GM19043 (cell line): Measurements from ENCODE around the gene OAS3.

Source experiments
- ATAC-seq: cut with Tn5 transposase; IDR thresholded peaks from one replicate; pipeline ENCODE4 v1.9.1; 2021; ENCODE audit warnings: low read depth; ENCODE audit not compliant: unreplicated experiment

The OAS3 gene

DNA sequence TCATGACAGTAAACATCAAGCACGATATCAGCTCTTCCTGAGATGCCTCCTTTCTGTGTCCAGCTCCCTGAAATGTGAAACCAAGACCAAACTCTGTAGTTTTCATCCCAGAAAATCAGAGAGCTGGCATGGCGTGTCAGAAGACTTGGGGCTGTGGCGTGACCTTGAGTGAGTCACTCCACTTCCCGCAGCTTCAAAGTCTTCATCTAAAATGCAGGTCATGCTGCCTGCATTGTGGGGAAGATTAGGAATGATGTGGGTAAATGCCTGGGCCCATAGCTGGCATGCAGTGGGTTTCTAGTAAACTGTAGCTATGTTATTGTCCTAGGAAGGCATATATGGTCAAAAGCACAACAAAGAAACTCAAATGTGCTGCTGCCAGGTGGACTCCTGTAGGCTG lies 68.9 kb downstream of the OAS3 start:
- no peak for ATAC-seq

DNA sequence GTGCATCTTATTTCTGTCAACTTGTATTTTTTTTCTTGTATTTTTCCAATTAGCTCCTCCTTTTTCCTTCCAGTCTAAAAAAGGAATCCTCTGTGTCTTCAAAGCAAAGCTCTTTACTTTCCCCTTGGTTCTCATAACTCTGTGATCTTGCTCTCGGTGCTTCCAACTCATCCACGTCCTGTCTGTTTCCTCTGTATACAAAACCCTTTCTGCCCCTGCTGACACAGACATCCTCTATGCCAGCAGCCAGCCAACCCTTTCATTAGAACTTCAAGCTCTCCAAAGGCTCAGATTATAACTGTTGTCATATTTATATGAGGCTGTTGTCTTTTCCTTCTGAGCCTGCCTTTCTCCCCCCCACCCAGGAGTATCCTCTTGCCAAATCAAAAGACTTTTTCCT lies 72.4 kb downstream of the OAS3 start:
- ATAC-seq: no peak

DNA sequence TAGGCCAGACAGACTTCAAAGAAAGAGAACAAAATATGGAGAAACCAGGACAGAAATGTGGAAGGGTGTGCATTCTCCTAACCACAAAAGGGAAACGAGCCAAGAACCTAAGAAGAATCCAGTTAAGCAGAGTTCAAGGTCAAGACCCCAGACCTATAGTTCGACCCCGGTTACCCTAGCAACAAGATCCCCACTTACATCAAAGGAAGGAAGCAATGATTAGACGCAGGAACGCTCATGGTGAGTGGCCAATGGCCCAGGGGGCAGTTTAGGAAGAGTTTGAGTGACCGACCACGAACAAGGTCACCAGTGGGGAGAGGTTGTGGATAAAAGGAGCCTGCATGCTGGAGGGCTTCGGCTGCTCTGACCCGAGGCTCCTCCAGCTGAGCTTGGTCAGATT lies 76.3 kb downstream of the OAS3 start:
- no peak for ATAC-seq

DNA sequence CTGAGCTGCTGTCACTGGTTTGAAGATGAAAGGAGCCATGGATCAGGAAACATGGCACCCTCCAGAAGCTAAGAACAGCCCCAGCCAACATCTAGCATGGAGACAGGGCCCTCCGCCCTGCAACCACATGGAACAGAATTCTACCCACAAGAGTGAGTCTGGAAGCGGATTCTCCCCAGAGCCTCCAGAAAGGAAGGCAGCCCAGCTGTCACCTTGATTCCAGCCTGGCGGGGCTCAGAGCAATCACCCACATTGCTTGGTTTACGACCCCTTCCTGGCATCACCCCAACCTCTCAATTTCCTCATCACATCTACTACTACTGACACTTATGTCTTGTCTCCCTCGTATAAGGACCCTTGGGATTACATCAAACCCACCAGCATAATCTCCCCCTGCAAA lies 78.5 kb downstream of the OAS3 start:
- ATAC-seq: no peak

DNA sequence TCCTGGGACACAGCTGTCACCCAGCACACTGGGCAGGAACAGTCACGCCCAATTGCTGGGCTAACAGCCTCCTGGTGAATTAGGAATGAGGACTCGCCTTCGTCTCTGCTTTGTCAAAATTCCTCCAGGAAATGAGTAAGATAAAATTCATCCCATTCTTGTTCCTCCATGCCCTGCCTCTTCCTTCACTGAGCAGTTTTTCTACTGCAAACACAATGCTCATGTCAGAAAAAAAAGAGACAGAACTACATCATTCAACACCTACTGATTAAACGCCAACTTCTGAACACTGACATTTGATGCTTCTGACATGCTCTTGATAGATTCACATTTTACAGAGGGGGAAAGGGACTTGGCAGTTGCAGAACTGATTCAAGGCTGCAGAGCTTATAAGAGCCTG lies 80.8 kb downstream of the OAS3 start:
- no peak for ATAC-seq

DNA sequence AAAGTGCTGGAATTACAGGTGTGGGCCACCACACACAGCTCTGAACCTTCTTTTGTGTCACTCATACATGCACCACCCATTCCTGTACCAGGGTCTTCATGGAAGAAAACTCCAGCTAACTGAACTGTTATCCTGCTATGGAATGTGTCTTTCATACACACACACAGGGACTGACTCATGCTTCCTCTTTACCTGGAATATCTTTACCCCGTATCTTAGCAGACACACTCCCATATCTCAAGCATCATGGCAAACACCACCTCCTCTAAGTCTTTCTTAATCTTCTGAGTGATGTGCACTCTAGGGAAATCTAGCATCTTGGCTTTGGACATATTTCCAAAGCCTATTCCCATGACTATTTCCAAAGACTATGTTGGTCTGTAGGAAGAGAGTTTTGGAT lies 83.2 kb downstream of the OAS3 start:
- no peak for ATAC-seq
